SHP77 (cell line): ENCODE results near the gene MRPL55.
"Not testable (repeated sequence)": the region's sequence is repeated elsewhere in the genome, so short reads cannot be mapped to it uniquely, and the experiment has no call there.

Source experiments
- DNase-seq, 2 experiments: peaks; one replicate each; lab custom pipeline; 2025; lab: John Stamatoyannopoulos, UW

The MRPL55 gene

GRCh38 chr1:228120857-228121489, 11.9 kb upstream of the MRPL55 start:
- no peak for DNase-seq

GRCh38 chr1:228120351-228120750, 11.3 kb upstream of the MRPL55 start:
- no peak for DNase-seq

GRCh38 chr1:228118040-228118439, 8.9 kb upstream of the MRPL55 start:
- no peak for DNase-seq

- DNase-seq = no peak
Observed at GRCh38 chr1:228117335-228117734, 8.2 kb upstream of the MRPL55 start.

- DNase-seq = no peak
Observed at GRCh38 chr1:228114827-228115226, 5.7 kb upstream of the MRPL55 start.

GRCh38 chr1:228112617-228113016, 3.5 kb upstream of the MRPL55 start:
- no peak for DNase-seq

GRCh38 chr1:228112167-228112566, 3.1 kb upstream of the MRPL55 start:
- DNase-seq = no peak

GRCh38 chr1:228111315-228111714, 2.2 kb upstream of the MRPL55 start:
- not testable (repeated sequence) for DNase-seq

- no peak for DNase-seq
Observed at GRCh38 chr1:228110556-228110955, 1.5 kb upstream of the MRPL55 start.

- peak in 1 of 2 experiments; percentile 41 for DNase-seq
Observed at GRCh38 chr1:228109962-228110488, 926 bp upstream of the MRPL55 start.

GRCh38 chr1:228108742-228109072, 392 bp downstream of the MRPL55 start:
- DNase-seq = no peak

GRCh38 chr1:228108055-228108690, 926 bp downstream of the MRPL55 start:
- DNase-seq = no peak

GRCh38 chr1:228107636-228108035, 1.5 kb downstream of the MRPL55 start:
- DNase-seq = no peak

- no peak for DNase-seq
Observed at GRCh38 chr1:228106800-228107054, 2.4 kb downstream of the MRPL55 start.

- no peak for DNase-seq
Observed at GRCh38 chr1:228105996-228106799, 2.9 kb downstream of the MRPL55 start.

GRCh38 chr1:228105270-228105995, 3.7 kb downstream of the MRPL55 start:
- no peak for DNase-seq

GRCh38 chr1:228104526-228105269, 4.4 kb downstream of the MRPL55 start:
- no peak for DNase-seq

- peak; percentile 85 to 94 for DNase-seq
Observed at GRCh38 chr1:228102791-228103620, 6.1 kb downstream of the MRPL55 start, which contains the start of gene C1orf35. C1orf35 (minus strand) TSS chr1:228103325; CDS start chr1:228103227, 98 bp downstream.

GRCh38 chr1:228101994-228102790, 6.9 kb downstream of the MRPL55 start:
- peak; percentile 12 to 18 for DNase-seq

- DNase-seq = no peak
Observed at GRCh38 chr1:228101614-228101993, 7.5 kb downstream of the MRPL55 start.
